Keratinocyte (primary cell): ENCODE data around the gene SSB.

Experiments used
- EZH2 ChIP-seq: IDR thresholded peaks from one replicate; pipeline ENCODE4 v1.6.1; 2012; ENCODE audit warnings: inconsistent platforms, mild to moderate bottlenecking, low read length, moderate library complexity
- TF ChIP-seq, protein P1 (sequence below), 3 experiments: IDR thresholded peaks in 1 of 3; conservative IDR thresholded peaks in 1 of 3; optimal IDR thresholded peaks in 1 of 3; 2 replicates in 2 of 3; 3 replicates in 1 of 3; pipeline versions ENCODE3 to v1.5.1; 2011; ENCODE audit warnings: low read length in 3 of 3, mild to moderate bottlenecking in 3 of 3, moderate library complexity in 2 of 3, control low read depth in 1 of 3, inconsistent platforms in 1 of 3; ENCODE audit not compliant: insufficient read depth in 2 of 3; ENCODE audit errors: extremely low read depth in 1 of 3

- TF ChIP-seq, protein P1, sequence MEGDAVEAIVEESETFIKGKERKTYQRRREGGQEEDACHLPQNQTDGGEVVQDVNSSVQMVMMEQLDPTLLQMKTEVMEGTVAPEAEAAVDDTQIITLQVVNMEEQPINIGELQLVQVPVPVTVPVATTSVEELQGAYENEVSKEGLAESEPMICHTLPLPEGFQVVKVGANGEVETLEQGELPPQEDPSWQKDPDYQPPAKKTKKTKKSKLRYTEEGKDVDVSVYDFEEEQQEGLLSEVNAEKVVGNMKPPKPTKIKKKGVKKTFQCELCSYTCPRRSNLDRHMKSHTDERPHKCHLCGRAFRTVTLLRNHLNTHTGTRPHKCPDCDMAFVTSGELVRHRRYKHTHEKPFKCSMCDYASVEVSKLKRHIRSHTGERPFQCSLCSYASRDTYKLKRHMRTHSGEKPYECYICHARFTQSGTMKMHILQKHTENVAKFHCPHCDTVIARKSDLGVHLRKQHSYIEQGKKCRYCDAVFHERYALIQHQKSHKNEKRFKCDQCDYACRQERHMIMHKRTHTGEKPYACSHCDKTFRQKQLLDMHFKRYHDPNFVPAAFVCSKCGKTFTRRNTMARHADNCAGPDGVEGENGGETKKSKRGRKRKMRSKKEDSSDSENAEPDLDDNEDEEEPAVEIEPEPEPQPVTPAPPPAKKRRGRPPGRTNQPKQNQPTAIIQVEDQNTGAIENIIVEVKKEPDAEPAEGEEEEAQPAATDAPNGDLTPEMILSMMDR (optimal IDR thresholded peaks at IDR 0.05 in 1 of 3, IDR thresholded peaks at IDR 0.05 in 1 of 3, conservative IDR thresholded peaks at IDR 0.05 in 1 of 3; ENCODE audit: extremely low read depth in 1 of 3, insufficient read depth in 2 of 3, low read length in 3 of 3): no peak
- no peak for TF ChIP-seq EZH2
Measured at GRCh38 chr2:169790581-169790980, 8.1 kb upstream of the SSB start.
